GM19395 (cell line): ENCODE data around the gene SMARCA2.

Source experiments
- ATAC-seq: cut with Tn5 transposase; IDR thresholded peaks from one replicate; pipeline ENCODE4 v1.9.1; 2021; ENCODE audit warnings: mild to moderate bottlenecking, moderate library complexity; ENCODE audit not compliant: unreplicated experiment

Gene SMARCA2

DNA sequence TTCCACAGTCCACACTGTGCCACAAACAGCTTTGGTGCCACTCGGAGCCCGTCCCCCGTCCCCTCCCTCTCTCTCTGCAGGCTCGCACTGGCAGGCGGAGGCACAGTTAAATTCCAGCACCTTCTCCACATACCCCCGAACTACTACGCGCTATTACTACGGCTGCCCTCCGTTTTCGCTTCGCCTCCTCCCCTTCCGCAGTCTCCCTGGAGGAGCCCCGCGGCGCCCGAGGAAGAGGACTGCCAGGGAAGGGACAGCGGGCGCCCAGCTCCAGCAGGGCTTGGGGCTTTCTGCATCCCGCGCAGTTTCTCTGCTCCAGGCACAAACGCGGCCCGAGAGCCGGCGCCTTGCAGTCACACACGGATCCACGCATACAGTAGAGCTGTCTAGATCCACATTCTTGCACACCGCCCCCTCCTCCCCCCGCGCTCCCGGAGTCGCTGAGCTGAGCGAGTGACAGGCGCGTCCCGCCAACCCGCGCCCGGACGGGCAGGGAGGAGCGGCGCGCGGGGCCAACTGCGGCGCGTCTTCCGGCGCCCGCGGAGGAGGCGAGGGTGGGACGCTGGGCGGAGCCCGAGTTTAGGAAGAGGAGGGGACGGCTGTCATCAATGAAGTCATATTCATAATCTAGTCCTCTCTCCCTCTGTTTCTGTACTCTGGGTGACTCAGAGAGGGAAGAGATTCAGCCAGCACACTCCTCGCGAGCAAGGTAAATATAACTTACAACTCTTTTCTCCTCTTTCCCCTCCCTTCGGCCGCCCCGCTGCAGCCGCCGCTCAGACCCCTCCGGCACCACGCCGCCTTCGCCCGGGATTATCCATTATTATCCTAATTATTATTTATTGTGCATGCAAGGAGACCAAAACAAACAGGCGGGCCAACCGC is at the start of gene SMARCA2:
TSS of gene SMARCA2 (plus strand) at position 652 of the 885 bp plus-strand sequence. CDS start 13,676 bp downstream, outside the sequence.
- peak; percentile 72 for ATAC-seq

DNA sequence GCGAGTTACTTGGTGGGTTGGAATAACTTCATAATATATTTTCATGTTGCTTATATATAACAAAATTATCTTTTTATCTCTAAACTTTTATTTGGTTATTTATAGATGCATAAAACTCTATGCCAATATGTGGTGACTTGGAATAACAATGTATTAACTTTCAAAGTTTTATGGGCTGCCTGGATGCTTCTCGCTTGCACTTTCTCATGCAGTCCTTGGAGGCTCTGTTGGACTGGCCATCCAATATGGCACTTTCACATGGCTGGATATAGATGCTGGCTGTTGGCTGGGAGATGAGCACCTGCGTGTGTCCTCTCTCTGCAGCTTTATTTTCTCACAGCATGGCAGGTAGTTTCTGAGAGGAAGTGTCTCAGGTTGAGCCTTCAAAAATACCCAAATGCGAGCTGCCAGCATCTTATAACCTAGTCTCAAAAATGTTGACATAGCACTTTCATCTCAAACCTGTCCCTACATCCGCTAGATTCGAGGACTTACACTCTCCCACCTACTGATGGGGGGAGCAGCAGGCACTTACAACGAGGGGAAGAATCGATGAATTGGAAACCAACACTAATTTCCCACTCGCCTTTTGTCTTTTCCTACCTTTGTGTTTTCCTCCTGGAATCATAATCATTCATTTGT is 48.3 kb upstream of the SMARCA2 start:
- no peak for ATAC-seq

DNA sequence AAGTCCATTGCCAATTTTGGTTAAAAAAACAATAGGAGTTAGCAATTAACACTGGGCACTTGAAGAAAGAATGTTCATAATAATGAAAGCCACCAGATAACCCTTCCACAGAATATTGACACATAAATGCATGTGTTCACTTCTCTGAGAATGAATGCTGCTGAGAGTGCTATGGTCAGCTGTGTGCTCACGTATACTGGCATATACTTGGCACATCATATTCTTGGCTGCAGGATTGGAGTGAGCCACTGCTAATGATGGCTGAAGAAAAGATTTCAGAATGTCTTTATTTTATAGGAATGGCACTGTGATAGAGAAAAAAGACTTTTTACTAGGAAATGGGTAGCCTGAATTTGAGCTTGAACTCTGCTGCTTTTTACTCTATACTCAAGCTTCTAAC is 46.0 kb upstream of the SMARCA2 start:
- ATAC-seq, result no peak

DNA sequence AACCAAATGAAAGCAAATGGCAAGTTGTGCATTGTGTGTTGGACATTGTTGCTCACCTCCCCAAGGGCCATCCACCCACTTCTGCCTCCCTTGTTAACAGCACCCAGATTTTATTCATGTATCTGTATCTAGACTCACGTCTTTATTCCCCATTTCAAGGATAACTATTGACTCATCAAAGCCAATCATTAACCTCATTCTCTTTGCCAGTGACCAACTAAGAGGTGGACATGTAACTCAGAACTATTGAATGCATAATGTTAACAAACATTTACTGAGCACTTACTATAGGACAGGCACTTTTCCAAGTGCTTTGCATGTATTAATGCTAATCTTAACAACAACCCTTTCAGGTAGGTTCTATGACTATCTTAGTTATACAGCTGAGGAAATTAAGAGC is 45.2 kb upstream of the SMARCA2 start:
- no peak for ATAC-seq

DNA sequence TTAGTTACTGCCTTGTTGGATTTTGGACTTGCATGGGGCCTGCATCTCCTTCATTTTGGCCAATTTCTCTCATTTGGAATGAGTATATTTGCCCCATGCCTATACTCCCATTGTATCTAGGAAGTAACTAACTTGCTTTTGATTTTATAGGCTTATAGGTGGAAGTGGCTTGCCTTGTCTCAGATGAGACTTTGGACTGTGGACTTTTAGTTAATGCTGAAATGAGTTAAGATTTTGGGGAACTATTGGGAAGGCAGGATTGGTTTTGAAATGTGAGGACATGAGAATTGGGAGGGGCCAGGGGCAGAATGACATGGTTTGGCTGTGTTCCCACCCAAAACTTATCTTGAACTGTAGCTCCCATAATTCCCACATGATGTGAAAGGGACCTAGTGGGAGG is 42.5 kb upstream of the SMARCA2 start:
- ATAC-seq, result no peak

DNA sequence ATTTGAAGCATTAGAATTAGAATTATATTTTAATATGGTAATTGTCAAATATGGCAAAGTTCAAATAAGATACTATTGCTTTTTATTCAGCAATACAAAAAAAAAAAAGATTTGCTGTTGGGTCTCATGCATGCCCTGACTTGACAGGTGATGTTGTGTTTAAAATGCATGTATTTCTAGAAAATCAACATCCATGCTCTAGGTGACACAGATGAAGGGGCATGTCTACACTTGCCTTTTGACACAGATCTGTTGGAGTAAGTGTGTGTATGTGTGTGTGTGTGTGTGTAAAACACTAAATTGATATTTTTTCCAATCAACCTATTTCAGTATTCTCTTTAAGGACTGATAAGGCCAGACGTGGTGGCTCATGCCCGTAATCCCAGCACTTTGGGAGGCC is 38.1 kb upstream of the SMARCA2 start:
- no peak for ATAC-seq

DNA sequence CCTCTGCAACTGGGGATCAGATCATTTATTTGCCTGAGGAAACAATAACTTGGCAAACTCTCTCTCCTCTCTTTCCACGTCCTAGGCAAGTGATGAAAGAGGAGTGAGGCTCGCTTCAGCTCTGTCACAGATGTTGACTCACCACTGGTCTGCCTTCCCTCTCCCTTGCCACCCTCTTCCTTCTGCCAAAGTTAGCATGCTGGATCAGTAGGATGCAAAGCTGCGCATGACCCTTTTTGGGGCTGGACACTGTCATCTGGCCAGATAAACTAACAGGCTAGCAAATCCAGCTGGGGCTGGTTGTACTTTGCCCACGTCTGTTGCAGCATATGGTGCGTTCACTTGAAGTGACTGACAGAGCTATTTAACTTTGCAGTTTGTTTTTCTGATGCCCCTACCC is 36.2 kb upstream of the SMARCA2 start:
- no peak for ATAC-seq

DNA sequence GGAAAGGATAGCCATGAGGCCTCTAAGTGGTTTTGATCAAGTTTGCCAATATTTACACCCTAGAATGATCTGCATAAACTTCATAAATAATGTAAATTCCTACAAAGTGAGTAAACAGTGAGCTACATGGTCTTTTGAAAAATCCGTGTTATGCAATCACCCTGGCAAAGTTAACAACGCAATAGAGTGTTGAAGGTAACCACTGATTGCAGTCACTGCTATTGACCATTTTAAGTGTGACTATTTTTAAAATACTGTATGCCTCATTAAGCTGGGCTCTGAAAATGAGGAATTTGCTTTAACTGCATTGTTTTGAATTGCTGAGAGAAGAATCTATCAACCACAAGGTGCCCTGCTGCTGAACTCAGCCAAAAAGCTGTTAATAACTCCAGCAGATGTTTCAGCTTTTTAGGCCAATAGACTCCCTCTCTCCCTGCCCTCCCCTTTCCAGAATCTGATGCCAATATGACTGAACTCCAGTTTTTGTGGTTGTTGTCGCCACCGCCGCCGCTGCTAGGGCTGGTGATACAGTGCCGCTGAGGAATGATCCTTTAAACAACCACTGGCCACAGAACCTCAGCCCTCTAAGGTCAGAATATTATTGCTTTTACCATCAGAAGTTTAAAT is 35.3 kb upstream of the SMARCA2 start:
- ATAC-seq, result no peak

DNA sequence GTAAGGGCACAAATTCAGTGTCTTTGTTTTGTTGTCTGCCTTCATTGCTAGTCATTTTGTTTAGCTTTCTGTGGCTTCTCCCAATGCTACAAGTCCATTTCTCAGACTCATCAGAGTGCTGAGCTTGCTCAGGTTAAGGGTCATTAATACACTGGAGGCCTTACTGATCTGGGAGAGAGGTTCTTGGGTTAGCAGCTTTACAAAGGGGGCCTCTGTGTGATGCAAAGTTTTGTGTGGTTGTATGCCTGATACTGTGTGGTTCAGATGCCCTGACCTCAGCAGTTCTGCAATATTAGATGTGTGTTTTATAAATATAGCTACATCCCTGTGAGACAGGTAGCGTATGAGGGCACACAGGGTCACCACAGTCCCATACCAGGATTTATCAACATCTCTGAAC is 34.8 kb upstream of the SMARCA2 start:
- no peak for ATAC-seq

DNA sequence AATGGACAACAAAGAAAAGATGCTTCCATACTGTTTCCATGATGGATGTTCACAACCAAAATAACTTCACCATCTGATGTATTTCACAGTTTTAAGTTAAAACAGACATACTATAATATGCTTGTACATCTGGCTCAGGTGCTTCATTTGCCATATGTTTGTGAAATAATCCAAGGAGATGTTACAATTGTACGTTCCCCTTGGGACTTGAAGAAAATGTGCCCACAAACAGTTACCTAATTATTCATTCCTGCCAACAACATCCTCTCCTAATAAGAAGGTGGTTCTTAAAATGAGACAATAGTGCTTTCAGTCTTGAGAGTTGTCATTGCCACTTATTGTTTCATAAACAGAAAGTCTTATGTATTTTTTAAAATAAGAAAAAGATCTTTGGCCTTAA is 33.1 kb upstream of the SMARCA2 start:
- ATAC-seq, result no peak

DNA sequence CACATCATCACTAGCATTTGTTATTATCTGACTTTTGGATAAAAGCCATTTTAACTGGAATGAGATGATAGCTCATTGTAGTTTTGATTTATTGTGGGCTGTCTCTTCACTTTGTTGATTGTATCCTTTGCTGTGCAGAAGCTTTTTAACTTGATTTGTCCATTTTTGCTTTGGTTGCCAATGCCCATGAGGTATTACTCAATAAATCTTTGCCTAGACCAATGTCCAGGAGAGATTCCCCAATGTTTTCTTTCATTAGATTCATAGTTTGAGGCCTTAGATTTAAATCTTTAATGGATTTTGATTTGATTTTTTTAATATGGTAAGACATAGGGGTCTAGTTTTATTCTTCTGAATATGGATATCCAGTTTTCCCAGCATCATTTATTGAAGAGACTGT is 28.8 kb upstream of the SMARCA2 start:
- no peak for ATAC-seq

DNA sequence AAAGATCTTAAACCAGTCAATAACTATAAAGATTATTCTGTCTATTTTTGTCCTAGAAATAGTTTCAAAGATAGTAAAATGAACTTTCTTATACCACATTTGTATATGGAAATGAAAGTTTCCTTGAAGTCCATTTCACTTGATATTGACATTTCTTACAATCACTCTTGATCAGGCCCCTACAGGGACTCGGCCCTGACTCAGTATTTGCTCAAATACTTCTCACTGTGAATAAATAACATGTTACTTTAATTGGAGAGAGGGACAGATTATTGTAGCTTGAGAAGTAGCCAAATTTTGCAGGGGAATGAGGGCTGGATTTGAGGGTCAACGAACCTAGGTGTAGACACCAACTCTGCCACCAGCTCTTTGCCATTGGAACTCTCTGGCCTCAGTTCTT is 25.6 kb upstream of the SMARCA2 start:
- no peak for ATAC-seq

DNA sequence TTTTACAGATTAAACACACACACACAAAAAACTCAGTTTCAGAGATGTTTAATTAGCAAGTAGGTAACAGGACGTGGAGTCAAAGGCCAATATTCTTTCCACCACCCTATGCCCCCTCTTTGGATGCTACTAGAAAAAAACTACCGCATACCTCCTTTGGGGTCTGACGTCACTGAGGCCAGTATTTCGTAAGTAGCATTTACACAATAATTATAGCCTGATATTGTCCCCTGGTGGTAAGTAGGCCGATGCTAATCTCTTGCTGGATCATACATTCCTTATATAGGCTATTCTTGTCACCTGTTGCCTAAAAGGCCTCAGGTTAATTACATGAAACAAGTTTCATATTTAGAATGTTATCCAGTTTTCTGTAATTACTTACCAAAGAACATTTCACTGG is 21.0 kb upstream of the SMARCA2 start:
- ATAC-seq, result no peak

DNA sequence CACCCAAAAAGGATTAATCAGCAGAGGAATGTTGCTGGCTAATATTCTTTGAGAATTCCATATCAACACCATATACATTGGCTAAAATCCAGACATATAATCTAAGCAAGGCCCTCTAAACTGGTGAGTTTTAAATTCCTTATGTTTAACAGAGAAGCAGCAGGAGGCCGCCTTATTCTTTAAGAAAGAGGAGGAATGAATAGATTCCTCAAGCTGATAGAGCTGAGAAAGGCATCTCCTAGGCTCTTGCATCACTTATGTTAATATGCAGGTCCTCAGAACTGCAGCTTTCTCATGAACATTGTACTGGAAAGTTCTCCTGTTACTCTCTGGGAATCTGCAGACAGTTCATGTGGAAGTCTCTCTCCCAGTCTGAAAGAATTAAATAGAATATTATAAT is 20.1 kb upstream of the SMARCA2 start:
- no peak for ATAC-seq

DNA sequence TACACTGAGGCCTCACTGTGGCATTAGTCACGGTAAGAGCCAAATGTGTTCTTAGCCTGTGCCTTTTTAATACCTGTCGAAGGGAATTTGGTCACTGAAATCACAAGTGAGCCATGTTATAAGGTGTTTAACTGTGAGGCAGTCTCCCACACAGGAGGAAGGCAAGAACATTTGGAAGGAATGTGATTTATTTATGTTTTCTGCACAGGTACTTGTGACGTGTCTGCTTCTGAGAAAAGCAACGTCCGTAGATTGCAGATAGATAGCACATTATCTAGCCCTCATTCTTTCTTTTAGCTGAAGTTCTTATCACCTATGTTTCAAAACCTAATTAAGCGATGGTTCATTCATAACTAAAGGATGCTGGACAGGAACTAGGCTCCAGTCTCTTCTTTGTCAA is 19.0 kb upstream of the SMARCA2 start:
- no peak for ATAC-seq

DNA sequence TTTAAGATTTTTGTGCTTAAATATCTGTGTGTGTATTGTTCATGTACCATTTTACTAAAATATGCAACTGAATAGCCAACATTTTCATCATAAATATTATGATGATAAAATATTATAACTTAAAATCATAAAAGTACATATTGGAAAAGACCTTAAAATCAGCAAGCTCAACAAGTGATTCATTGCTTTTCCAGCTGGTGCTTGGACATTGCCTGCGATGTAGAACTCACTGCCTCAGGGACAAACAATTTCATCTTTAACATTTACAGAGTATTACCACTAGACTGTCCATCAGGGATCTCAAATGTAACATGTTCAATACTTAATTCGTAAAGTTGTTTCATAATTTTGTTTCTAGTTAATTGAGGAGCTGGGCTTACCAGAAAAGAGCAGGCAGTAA is 17.5 kb upstream of the SMARCA2 start:
- ATAC-seq, result no peak

DNA sequence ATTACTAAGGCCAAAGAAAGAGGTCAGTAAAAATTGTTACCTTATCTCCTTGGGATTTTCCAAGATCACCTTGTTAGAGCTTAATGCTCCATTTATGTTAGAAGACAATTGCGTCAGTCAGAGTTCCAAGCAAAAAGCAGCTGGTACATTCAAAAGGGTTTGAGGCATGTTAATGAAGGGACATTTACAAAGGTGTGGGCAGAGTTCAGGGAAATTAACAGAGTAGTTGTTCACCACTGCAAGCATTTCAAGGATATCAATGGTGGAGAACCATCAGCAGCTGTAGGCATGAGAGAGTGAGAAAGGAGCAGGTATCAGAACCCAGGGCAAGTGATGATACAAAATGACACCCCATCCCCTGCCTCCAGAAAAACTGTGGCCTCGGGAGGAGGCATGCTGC is 17.0 kb upstream of the SMARCA2 start:
- ATAC-seq, result no peak

DNA sequence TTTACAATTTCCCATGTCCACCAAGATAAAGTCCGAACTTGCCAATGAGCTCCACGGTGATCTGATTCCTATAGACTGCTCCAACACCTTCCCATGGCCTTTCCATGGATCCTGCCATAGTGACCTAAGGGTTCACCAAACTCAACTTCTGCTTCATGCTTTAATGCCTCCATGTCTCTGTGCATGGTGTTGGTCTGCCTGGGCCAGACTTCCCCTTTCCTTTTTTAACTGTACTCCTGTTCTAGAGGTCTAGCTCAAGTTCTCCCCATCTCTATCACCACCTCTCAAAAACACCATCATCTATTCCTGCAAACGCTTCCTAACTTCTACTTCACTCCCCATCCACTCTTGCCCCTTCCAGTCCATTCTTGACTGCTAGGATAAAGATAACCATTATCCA is 14.8 kb upstream of the SMARCA2 start:
- no peak for ATAC-seq

DNA sequence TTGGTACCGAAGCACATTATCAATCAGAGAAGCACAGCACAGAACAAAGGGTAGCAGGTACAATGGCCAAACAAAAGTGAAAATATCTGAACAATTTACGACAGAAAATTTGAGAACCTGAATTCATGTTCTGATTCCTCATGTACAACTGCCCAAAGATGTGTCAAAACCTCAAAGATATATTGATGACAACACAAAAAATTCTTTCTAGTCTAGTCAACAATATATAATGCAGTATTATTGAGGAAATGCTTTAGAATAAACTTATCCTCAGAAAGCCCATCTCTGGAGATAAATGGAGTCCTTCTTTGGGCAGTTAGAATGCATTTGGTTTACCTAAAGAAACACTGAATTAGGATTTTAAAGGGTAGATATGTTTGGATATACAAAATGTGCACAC is 6.8 kb upstream of the SMARCA2 start:
- ATAC-seq, result no peak

DNA sequence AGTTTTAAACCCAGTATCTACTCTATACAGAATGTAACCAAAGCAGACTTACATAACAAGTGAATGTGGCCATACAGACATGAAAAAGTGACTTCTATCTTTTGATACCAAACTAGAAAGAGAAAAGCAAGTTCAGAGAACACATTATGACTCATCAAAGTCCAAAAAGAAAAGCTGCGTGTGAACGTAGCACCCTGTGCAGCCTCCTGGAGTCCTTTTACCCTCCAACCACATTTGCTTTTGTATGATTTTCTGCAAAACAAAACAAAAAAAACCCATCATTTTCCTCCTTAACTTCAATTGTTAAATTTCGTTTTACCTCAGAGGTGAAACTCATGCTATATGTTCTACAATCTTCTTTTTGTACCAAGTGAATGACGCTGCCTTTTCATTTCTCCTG is 2.8 kb upstream of the SMARCA2 start:
- peak; percentile 28 for ATAC-seq

DNA sequence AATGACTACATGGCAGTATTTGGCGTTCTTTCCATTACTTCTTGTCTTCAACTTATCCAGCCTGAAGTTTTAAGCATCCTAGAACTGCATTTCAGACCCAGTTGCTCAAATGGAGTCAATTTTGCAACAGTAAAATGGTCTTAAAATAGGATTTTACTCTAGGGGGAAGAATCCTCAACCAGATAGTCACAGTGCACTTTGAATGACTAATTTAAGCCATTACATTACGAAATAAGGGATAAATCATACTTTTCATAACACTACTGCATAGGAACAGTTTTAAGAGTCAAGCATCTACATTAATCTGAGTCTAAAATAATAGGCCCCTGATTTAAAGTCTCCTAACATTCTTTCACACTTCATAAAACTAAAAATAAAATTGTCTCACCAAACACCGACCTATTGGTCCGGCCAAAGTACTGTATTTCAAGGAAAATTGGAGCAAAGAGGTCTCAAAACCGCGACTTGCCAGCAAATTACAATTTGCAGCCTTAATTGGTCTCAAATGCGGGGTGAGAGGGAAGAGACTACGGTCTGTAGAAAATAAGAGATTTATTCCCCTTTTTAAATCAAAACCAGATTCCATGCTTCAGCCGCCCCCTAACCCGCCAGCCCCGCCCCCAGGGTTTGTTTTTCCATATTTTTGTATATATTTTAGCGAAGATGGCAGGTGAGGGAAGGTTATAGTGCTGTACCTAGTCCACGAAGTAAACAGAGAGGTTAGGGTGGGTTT is 1.2 kb upstream of the SMARCA2 start:
- ATAC-seq, result no peak
